OCI-LY3 (cell line): Measurements from ENCODE around the gene ELMO1.

Source experiments
- CTCF ChIP-seq: fragments of 200-600, 300-600 bp; sonication (generic); IDR thresholded peaks from 2 replicates; pipeline ENCODE4 v1.5.1; 2014; ENCODE audit warnings: antibody characterized with exemption, low read length, low read depth
- EZH2phosphoT487 ChIP-seq: fragments of 200-600 bp; shearing (Covaris generic); IDR thresholded peaks from 2 replicates; pipeline ENCODE4 v1.6.1; 2018; ENCODE audit warnings: antibody characterized with exemption, mixed run types, low read depth

GRCh38 chr7:37248396-37248861, 200.2 kb downstream of the ELMO1 start:
- TF ChIP-seq CTCF: no peak
- no peak for TF ChIP-seq EZH2phosphoT487
